ENCODE data around the gene MAGI2.

MAGI2 gene

DNA sequence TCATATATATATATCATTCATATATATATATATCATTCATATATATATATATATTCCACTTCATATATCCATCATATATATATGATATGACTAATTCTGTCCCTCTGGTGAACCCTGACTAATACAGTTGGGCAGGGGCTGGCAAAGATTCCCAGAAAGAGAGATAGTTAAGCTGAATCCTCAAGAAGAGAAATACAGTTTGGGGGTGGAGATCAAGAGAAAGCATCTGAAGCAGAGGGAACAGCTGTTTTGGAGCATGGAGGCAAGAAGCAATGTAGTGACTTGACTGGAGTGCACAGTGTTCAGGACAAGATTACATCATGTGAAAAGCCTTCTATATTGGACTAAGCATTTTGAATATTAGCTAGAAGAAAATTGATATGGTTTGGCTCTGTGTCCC, 540.7 kb downstream of the MAGI2 start:
- H3K4me3 Mint-ChIP-seq = no peak overlapping the region
- no peak overlapping the region for H3K27ac Mint-ChIP-seq
- H3K4me1 Mint-ChIP-seq (ENCODE audit: low read depth) = no peaks in the 10 kb centered on the region
- H3K27me3 Mint-ChIP-seq (ENCODE audit: low read depth) = no peaks in the 10 kb centered on the region
- no peak for DNase-seq (ENCODE audit: low spot score)
- no peaks in the 10 kb centered on the region for H3K36me3 Mint-ChIP-seq (ENCODE audit: low read depth)
- no peaks in the 10 kb centered on the region for H3K9me3 Mint-ChIP-seq

- no peaks in the 10 kb centered on the region for H3K36me3 Mint-ChIP-seq (ENCODE audit: low read depth)
- H3K27ac Mint-ChIP-seq = no peak overlapping the region
- no peak for DNase-seq (ENCODE audit: low spot score)
- no peaks in the 10 kb centered on the region for H3K4me1 Mint-ChIP-seq (ENCODE audit: low read depth)
- no peaks in the 10 kb centered on the region for H3K27me3 Mint-ChIP-seq (ENCODE audit: low read depth)
- no peak overlapping the region for H3K4me3 Mint-ChIP-seq
- H3K9me3 Mint-ChIP-seq = no peaks in the 10 kb centered on the region
Observed at GRCh38 chr7:78906735-78907134, 546.7 kb downstream of the MAGI2 start.

DNA sequence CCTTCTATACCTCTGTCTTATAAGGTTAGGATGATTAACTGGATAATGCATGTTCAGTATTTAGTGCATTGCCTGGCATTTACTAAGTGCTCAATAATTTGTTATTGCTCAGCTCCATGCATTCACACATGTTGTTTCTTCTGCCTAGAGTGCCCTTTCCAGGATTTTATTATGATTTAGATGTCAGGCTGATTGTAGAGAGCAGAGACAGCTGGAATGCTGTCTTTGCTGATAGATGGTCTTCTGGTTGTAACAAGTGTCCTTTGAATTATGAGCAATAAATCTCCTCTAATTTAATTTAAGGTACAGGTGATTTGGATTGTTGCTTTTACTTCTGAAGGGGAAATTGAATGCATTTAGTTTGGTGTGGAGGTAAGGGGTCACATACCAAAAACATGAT, 548.0 kb downstream of the MAGI2 start:
- H3K9me3 Mint-ChIP-seq = peaks cover under 1% of the 10 kb centered on the region
- H3K4me3 Mint-ChIP-seq = no peak overlapping the region
- DNase-seq (ENCODE audit: low spot score) = no peak
- no peaks in the 10 kb centered on the region for H3K4me1 Mint-ChIP-seq (ENCODE audit: low read depth)
- no peak overlapping the region for H3K27ac Mint-ChIP-seq
- H3K27me3 Mint-ChIP-seq (ENCODE audit: low read depth) = no peaks in the 10 kb centered on the region
- H3K36me3 Mint-ChIP-seq (ENCODE audit: low read depth) = no peaks in the 10 kb centered on the region

DNA sequence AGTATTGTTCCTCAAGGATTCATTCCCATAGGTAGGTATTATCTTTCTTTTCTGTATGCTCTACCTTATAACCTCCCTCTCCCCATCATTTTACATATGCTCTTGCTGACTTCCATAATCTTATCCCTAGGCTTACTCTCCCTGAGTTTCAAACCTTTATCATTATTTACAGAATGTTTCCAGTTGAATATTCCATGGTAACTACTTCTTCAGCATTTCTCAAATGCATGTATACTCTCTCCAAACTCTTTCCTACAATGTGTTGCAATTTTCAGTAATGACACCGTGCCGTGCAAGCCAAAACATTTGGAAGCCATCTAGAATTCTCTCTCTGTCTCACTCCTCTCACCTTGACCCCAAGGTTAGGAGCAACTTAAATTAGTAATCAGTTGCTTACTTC, 548.5 kb downstream of the MAGI2 start:
- H3K36me3 Mint-ChIP-seq (ENCODE audit: low read depth) = no peaks in the 10 kb centered on the region
- no peak for DNase-seq (ENCODE audit: low spot score)
- H3K4me3 Mint-ChIP-seq = no peak overlapping the region
- H3K9me3 Mint-ChIP-seq = peaks cover 5% of the 10 kb centered on the region
- no peaks in the 10 kb centered on the region for H3K4me1 Mint-ChIP-seq (ENCODE audit: low read depth)
- H3K27me3 Mint-ChIP-seq (ENCODE audit: low read depth) = no peaks in the 10 kb centered on the region
- no peak overlapping the region for H3K27ac Mint-ChIP-seq

GRCh38 chr7:78901566-78901965, 551.9 kb downstream of the MAGI2 start:
- Mint-ChIP-seq H3K27me3 (ENCODE audit: low read depth) (no peaks in the 10 kb centered on the region), H3K9me3 (peaks cover 17% of the 10 kb centered on the region), H3K27ac (no peak overlapping the region), H3K4me1 (ENCODE audit: low read depth) (no peaks in the 10 kb centered on the region), H3K4me3 (no peak overlapping the region), H3K36me3 (ENCODE audit: low read depth) (no peaks in the 10 kb centered on the region)
- DNase-seq (ENCODE audit: low spot score) = no peak

- H3K9me3 Mint-ChIP-seq = peaks cover 17% of the 10 kb centered on the region
- H3K36me3 Mint-ChIP-seq (ENCODE audit: low read depth) = no peaks in the 10 kb centered on the region
- DNase-seq (ENCODE audit: low spot score) = no peak
- H3K4me3 Mint-ChIP-seq = no peak overlapping the region
- no peaks in the 10 kb centered on the region for H3K27me3 Mint-ChIP-seq (ENCODE audit: low read depth)
- no peak overlapping the region for H3K27ac Mint-ChIP-seq
- no peaks in the 10 kb centered on the region for H3K4me1 Mint-ChIP-seq (ENCODE audit: low read depth)
Observed at GRCh38 chr7:78900806-78901205, 552.7 kb downstream of the MAGI2 start.

DNA sequence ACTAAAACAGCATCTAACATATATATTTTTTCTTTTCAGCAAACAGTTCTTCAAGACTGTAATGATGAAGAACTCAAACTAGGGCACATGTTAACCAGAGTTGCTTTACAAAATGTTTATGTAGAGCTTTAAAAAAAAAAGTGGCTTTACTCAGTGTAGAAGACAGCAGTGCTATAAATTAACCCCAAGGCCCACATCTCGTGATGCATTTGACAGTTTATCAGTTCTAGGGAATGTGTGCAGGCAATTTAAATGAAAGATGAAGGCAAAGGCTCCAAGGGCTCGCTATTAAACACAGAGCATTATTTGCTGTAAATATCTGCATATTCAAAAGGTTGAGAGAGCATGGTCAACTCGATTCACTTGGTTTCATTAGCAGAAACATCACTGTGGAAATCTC, 558.1 kb downstream of the MAGI2 start:
- no peak overlapping the region for H3K4me3 Mint-ChIP-seq
- H3K27me3 Mint-ChIP-seq (ENCODE audit: low read depth) = no peaks in the 10 kb centered on the region
- DNase-seq (ENCODE audit: low spot score) = no peak
- no peak overlapping the region for H3K27ac Mint-ChIP-seq
- no peaks in the 10 kb centered on the region for H3K4me1 Mint-ChIP-seq (ENCODE audit: low read depth)
- H3K9me3 Mint-ChIP-seq = peaks cover 16% of the 10 kb centered on the region
- no peaks in the 10 kb centered on the region for H3K36me3 Mint-ChIP-seq (ENCODE audit: low read depth)

DNA sequence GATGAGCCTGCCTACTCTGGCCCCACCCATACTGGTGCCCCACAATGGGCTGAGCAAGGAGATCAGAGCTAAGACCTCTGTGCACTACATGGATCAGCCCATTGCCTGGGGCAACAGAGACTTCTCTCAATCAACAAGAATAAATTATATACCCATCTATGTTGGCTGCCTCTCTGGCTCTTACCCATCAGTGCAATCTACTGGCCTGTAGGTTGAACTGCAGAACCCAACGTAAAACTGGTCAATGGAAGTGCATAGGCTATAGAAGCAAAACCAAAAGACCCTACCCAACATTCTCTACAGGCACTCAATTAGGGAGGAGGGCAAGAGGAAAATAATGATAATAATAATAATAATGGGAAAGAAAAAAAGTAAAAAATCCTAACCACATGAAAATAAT, 574.3 kb downstream of the MAGI2 start:
- Mint-ChIP-seq H3K4me3 (no peak overlapping the region), H3K27me3 (ENCODE audit: low read depth) (no peaks in the 10 kb centered on the region), H3K4me1 (ENCODE audit: low read depth) (no peaks in the 10 kb centered on the region), H3K9me3 (peaks cover 46% of the 10 kb centered on the region), H3K27ac (no peak overlapping the region), H3K36me3 (ENCODE audit: low read depth) (no peaks in the 10 kb centered on the region)
- no peak for DNase-seq (ENCODE audit: low spot score)

- Mint-ChIP-seq H3K4me3 (no peak overlapping the region), H3K36me3 (ENCODE audit: low read depth) (no peaks in the 10 kb centered on the region), H3K4me1 (ENCODE audit: low read depth) (no peaks in the 10 kb centered on the region), H3K9me3 (peaks cover 36% of the 10 kb centered on the region), H3K27me3 (ENCODE audit: low read depth) (no peaks in the 10 kb centered on the region), H3K27ac (no peak overlapping the region)
- DNase-seq (ENCODE audit: low spot score) = no peak
Observed at GRCh38 chr7:78873117-78873516, 580.4 kb downstream of the MAGI2 start.

DNA sequence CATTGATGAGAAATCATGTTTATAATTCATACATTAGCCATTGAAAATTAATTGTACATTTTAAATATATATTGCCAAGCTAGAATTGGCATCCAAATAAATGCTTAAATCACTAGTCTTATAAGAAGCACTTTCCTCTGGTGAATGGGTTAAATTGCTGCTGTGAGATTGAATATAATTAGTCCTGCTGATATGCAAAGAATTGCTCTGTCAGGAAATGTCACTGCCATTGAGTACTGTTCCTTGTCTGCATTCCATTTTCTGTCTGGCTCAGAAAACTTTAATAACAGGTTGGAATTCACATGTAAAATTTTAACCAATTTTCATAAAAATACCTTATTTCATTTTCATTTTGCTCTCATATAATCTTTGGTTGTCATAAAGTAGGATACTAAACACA, 589.1 kb downstream of the MAGI2 start:
- Mint-ChIP-seq H3K27ac (no peak overlapping the region), H3K4me3 (no peak overlapping the region), H3K9me3 (peaks cover 17% of the 10 kb centered on the region)

DNA sequence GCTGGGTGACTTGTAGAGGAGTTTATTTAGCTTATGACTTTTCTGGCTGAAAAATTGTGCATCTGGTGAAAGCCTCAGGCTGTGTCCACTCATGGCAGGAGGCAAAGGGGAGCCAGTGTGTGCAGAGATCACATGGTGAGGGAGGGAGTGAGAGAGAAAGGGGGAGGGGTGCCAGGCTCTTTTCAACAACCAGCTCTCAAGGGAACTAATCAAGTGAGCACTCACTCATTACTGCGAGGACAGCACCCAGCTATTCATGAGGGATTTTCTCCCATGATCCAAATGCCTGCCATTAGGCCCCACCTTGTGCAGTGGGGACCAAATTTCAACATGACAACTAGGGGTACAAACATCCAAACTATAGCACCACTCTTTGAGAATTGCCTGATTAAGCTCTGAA, 590.2 kb downstream of the MAGI2 start:
- H3K9me3 Mint-ChIP-seq = peaks cover 17% of the 10 kb centered on the region
- no peak for DNase-seq (ENCODE audit: low spot score)
- H3K27ac Mint-ChIP-seq = no peak overlapping the region
- no peaks in the 10 kb centered on the region for H3K27me3 Mint-ChIP-seq (ENCODE audit: low read depth)
- no peak overlapping the region for H3K4me3 Mint-ChIP-seq
- no peaks in the 10 kb centered on the region for H3K4me1 Mint-ChIP-seq (ENCODE audit: low read depth)
- no peaks in the 10 kb centered on the region for H3K36me3 Mint-ChIP-seq (ENCODE audit: low read depth)

More for the DNA sequence above, 589.1 kb downstream of the MAGI2 start:
- DNase-seq (ENCODE audit: low spot score) = no peak
- H3K27me3 Mint-ChIP-seq (ENCODE audit: low read depth) = no peaks in the 10 kb centered on the region
- no peaks in the 10 kb centered on the region for H3K4me1 Mint-ChIP-seq (ENCODE audit: low read depth)
- H3K36me3 Mint-ChIP-seq (ENCODE audit: low read depth) = no peaks in the 10 kb centered on the region

DNA sequence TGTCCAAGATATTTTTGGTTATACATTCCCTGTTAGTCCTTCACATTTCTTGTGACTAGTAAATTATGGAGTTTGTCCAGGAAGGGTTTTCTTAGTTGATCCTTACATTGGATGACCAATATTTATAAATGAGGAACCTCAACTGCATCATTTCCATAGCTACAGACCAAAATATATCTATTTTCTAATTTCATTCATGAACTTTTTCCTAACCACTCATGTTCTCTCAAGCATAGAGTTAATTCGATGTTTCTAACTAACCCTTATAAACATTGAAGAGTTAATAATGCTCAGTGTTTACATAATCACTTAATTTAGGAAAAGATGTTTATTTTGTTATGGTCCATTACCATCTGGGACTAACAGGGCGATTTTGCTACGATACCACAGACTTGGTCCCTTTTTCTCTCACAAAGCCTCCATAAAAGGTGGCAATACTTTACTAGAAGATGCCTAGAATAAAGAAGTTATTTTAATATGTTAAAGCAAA, 591.0 kb downstream of the MAGI2 start:
- Mint-ChIP-seq H3K4me3 (no peak overlapping the region), H3K9me3 (peaks cover 17% of the 10 kb centered on the region), H3K36me3 (ENCODE audit: low read depth) (no peaks in the 10 kb centered on the region), H3K27ac (no peak overlapping the region), H3K4me1 (ENCODE audit: low read depth) (no peaks in the 10 kb centered on the region), H3K27me3 (ENCODE audit: low read depth) (no peaks in the 10 kb centered on the region)
- no peak for DNase-seq (ENCODE audit: low spot score)

DNA sequence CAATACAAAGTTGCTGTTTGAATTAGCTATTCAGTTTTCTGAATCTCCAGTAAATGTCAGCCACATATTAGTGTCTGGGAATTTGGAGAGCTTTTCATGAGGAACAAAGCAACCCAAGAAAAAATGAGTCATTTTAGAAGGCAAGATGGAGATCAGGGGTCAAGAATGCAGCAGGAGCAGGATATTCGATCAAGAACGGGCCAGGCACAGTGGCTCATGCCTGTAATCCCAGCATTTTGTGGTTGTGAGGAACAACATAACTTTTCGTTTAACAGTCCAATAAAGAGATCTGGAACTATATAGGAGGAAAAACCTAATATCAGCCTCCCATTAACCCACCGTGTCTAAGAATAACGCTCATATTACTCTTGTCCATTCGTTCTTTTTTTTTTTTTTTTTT, 600.5 kb downstream of the MAGI2 start:
- H3K9me3 Mint-ChIP-seq = peaks cover 13% of the 10 kb centered on the region
- no peak overlapping the region for H3K27ac Mint-ChIP-seq
- H3K4me1 Mint-ChIP-seq (ENCODE audit: low read depth) = no peaks in the 10 kb centered on the region
- H3K27me3 Mint-ChIP-seq (ENCODE audit: low read depth) = no peaks in the 10 kb centered on the region
- H3K36me3 Mint-ChIP-seq (ENCODE audit: low read depth) = no peaks in the 10 kb centered on the region
- H3K4me3 Mint-ChIP-seq = no peak overlapping the region
- DNase-seq (ENCODE audit: low spot score) = no peak

DNA sequence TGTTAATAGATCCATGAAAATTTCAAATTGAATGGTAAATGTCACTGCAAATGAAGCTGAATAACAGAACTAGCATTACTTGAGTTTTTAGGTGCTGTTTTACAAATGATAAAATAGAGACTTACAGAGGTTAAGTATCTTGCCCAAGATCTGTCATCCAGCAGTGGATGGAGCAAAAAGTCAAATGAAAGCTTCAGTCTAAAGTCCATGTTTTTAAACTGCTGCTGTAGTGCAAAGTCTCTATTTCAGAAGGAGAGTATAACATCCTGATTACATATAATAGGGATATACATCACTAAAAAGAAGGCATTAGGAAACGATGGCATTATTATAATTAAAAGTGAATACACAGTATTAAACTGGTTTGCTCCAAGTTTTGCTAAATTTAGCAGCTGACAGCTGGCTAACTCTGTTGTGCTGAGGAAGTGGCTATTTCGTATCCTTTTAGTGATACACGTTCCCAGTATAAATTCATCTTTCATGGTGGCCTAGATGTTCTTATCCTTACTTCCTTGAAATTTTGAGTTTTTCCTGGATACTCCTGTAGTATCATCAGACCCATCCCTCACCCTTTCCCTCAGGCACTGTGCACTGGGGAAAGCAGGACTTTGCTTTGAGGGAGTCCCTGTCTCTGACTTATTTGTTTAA, 603.2 kb downstream of the MAGI2 start:
- H3K36me3 Mint-ChIP-seq (ENCODE audit: low read depth) = no peaks in the 10 kb centered on the region
- H3K4me3 Mint-ChIP-seq = no peak overlapping the region
- H3K9me3 Mint-ChIP-seq = peaks cover 13% of the 10 kb centered on the region
- DNase-seq (ENCODE audit: low spot score) = no peak
- no peaks in the 10 kb centered on the region for H3K27me3 Mint-ChIP-seq (ENCODE audit: low read depth)
- H3K27ac Mint-ChIP-seq = no peak overlapping the region
- no peaks in the 10 kb centered on the region for H3K4me1 Mint-ChIP-seq (ENCODE audit: low read depth)

DNA sequence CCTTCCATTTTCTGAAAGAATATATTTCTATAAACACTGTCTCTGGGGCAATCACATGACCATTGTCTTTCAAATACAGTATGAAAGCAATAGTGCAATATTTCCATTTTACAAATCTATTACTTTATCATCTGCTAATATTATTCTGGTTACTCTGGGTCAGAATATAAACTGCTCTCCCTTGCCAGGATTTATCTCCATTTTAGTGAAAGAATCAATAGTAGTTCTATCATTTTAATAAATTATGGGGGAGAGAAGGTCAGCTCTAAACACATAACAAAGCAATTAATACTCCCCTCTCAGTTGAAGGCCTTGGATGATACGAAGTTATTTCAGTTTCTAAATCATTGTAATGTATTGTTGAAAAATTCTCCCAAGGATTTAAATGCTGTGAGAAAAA, 608.3 kb downstream of the MAGI2 start:
- Mint-ChIP-seq H3K4me3 (no peak overlapping the region), H3K4me1 (ENCODE audit: low read depth) (no peaks in the 10 kb centered on the region), H3K27me3 (ENCODE audit: low read depth) (no peaks in the 10 kb centered on the region), H3K9me3 (no peaks in the 10 kb centered on the region), H3K36me3 (ENCODE audit: low read depth) (no peaks in the 10 kb centered on the region), H3K27ac (no peak overlapping the region)
- DNase-seq (ENCODE audit: low spot score) = no peak
